Measurements from ENCODE around the gene TRMT112. TPM values are rescaled to one million over a fixed set of nuclear protein-coding genes. Genes with fewer than 3 reads are reported as not detected.
A peak's percentile ranks its signal among the peaks of the same experiment; 100 is the strongest.

Gene TRMT112
- total and polyA plus RNA-seq, 2 of the 8 experiments (the other 6 are each of a cell fraction or from before 2014, with no cell fraction given), result 300 to 650 TPM

DNA sequence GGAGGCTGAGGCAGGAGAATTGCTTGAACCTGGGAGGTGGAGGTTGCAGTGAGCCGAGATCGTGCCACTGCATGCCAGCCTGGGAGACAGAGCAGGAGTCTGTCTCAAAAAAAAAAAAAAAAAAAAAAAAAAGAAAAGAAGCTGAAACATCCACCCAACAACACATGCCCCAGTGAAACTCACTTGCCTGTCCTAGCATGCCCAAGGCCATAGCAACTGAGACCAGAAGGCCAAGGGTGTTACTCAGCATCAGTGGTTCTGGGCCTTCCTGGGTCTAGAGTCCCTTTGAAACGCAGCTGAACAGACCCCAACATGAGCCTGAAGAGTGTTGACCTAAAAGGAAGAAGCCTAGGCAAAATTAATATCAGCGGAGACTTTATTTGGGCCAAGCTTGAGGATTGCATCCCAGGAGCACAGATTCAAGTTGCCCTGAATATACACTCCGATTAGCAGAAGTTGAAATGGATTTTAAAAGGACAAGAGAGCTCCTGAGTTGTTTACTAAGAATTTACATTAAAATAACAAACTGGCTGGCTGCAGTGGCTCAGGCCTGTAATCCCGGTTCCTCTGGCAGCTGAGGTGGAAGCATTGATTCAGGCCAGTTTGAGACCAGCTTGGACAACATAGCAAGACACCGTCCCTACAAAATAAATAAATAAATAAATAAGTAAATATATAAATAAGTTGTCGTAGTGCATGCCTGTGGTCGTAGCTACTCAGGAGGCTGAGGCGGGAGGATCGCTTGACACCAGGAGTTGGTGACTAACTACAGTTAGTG is 7.5 kb upstream of the TRMT112 start:
- 85% methylated on average over 11 of the region's 11 CpGs; no CpG with 5 or more reads in 1 of the 2 experiments for WGBS, 2 experiments (ENCODE audit: extremely low coverage in 1 of 2, insufficient coverage in 1 of 2, insufficient read length in 1 of 2, insufficient replicate concordance in 2 of 2, low coverage in 1 of 2, low lambda C conversion rate in 2 of 2, missing lambda C conversion rate in 1 of 2)
- H2AFZ ChIP-seq (ENCODE audit: low read length), result no peak overlapping the region
- H3K4ac ChIP-seq (replicated peaks; ENCODE audit: insufficient read length, low read depth, low read length), result no peak overlapping the region
- no peaks in the 10 kb centered on the region for H3K23me2 ChIP-seq (ENCODE audit: low read depth, low read length)
- H2BK5ac ChIP-seq (ENCODE audit: low read depth, low read length), result peak overlapping the region; percentile 75
- no peaks in the 10 kb centered on the region for H3K79me2 ChIP-seq (ENCODE audit: control insufficient read depth in 1 of 2, insufficient read depth in 2 of 2, low read length in 2 of 2)
- H4K91ac ChIP-seq (replicated peaks; ENCODE audit: insufficient read length, low read length), result no peak overlapping the region
- H2BK120ac ChIP-seq (replicated peaks; ENCODE audit: low read depth, low read length), result no peak overlapping the region
- H3K4me2 ChIP-seq (ENCODE audit: insufficient read depth in 1 of 2, low read depth in 2 of 2, low read length in 2 of 2), result peak overlapping the region in 1 of 2 experiments; percentile 10; a peak in 1 of 4 replicates
- peaks cover 0 to 3% of the 10 kb centered on the region in 2 experiments for H4K20me1 ChIP-seq (replicated peaks in 1 of 2; ENCODE audit: control insufficient read depth in 1 of 2, insufficient read depth in 2 of 2, low read length in 2 of 2)
- no peak overlapping the region for H2BK12ac ChIP-seq (ENCODE audit: low read depth, low read length)
- FAIRE-seq, result no peak
- H4K5ac ChIP-seq (ENCODE audit: insufficient read length, low read depth, low read length), result no peak overlapping the region
- ChIA-PET POLR2A (ENCODE audit: partially characterized antibody) (interaction anchor here (0.6 to 2.0 kb wide), 5 partner anchors 8 to 129 kb away, joined by 3 to 7 read pairs (median 4); partner anchors contain the start of genes CCDC88B, PRDX5 and TRMT112), CTCF (ENCODE audit: partially characterized antibody) (interaction anchor here (0.6 to 37.6 kb wide), 10 partner anchors 11 to 233 kb away, joined by 3 to 614 read pairs (median 4); partner anchors contain the start of genes CATSPERZ, CCDC88B, ESRRA and PRDX5)
- no peaks in the 10 kb centered on the region for H3K9me3 ChIP-seq (ENCODE audit: insufficient read depth in 2 of 2, low read depth in 1 of 2, low read length in 1 of 2)
- H2BK15ac ChIP-seq (ENCODE audit: low read length), result no peak overlapping the region
- peak overlapping the region; percentile 45; the same call in 1 of the 2 replicates for H3K27ac ChIP-seq (ENCODE audit: low read depth, low read length)
- peak overlapping the region in 1 of 4 experiments; percentile 38; a peak in 1 of 7 replicates for H3K9ac ChIP-seq (replicated peaks in 1 of 4; ENCODE audit: extremely low read depth in 1 of 4, low read depth in 3 of 4, low read length in 3 of 4)
- H3K4me1 ChIP-seq (replicated peaks in 1 of 4; ENCODE audit: control insufficient read depth in 3 of 4, insufficient read depth in 4 of 4, low read length in 3 of 4), result peaks cover 0 to 10% (median 4%) of the 10 kb centered on the region in 4 experiments; a peak in 4 of 7 replicates
- no peak overlapping the region for H4K8ac ChIP-seq (ENCODE audit: extremely low read depth, insufficient read depth, low read length)
- no peak overlapping the region for H3K23ac ChIP-seq (ENCODE audit: insufficient read length)
- 0 out of 2 replicates have a peak overlapping the region, but pooled peaks have one; percentile 65 for H2AK5ac ChIP-seq (ENCODE audit: low read depth, low read length)
- H3K14ac ChIP-seq (ENCODE audit: insufficient read length), result no peak overlapping the region
- H3K36me3 ChIP-seq (ENCODE audit: control insufficient read depth in 2 of 4, insufficient read depth in 4 of 4, low read length in 3 of 4), result peaks cover 0 to 16% (median 3%) of the 10 kb centered on the region in 4 experiments; a peak in 5 of 8 replicates
- H3K79me1 ChIP-seq (ENCODE audit: low read depth, low read length), result no peaks in the 10 kb centered on the region
- DNase-seq (ENCODE audit: low read depth in 1 of 2, low spot score in 2 of 2), result no peak
- peak overlapping the region; percentile 43; the same call in 1 of the 2 replicates for H3K18ac ChIP-seq (ENCODE audit: extremely low read depth, low read length)
- no peak overlapping the region; a peak in 2 of 8 replicates for H3K4me3 ChIP-seq (ENCODE audit: extremely low read depth in 1 of 4, insufficient read depth in 2 of 4, low read depth in 3 of 4, low read length in 4 of 4)
- H2BK20ac ChIP-seq (ENCODE audit: low read length), result no peak overlapping the region
- H3K56ac ChIP-seq (replicated peaks; ENCODE audit: insufficient read length, low read depth, low read length), result no peak overlapping the region
- no peaks in the 10 kb centered on the region for H3K27me3 ChIP-seq (replicated peaks in 1 of 4; ENCODE audit: control insufficient read depth in 3 of 4, extremely low read depth in 1 of 4, insufficient read depth in 3 of 4, low read length in 3 of 4)
- TF ChIP-seq RXRA (IDR thresholded peaks at IDR 0.05; ENCODE audit: insufficient read depth, low read depth, low read length), result no peak
- TF ChIP-seq NRF1 (IDR thresholded peaks at IDR 0.05; ENCODE audit: low read depth, low read length), result no peak
- TF ChIP-seq RAD21 (IDR thresholded peaks at IDR 0.05 in 1 of 2, conservative IDR thresholded peaks at IDR 0.05 in 1 of 2; ENCODE audit: low read depth in 2 of 2, low read length in 2 of 2), result no peak
- TF ChIP-seq, protein P1, sequence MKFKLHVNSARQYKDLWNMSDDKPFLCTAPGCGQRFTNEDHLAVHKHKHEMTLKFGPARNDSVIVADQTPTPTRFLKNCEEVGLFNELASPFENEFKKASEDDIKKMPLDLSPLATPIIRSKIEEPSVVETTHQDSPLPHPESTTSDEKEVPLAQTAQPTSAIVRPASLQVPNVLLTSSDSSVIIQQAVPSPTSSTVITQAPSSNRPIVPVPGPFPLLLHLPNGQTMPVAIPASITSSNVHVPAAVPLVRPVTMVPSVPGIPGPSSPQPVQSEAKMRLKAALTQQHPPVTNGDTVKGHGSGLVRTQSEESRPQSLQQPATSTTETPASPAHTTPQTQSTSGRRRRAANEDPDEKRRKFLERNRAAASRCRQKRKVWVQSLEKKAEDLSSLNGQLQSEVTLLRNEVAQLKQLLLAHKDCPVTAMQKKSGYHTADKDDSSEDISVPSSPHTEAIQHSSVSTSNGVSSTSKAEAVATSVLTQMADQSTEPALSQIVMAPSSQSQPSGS (IDR thresholded peaks at IDR 0.05; ENCODE audit: low read length), result no peak
- no peak for TF ChIP-seq ASH2L (IDR thresholded peaks at IDR 0.05; ENCODE audit: low read length)
- no peak for TF ChIP-seq EZH2 (IDR thresholded peaks at IDR 0.05; ENCODE audit: low read depth, low read length, severe bottlenecking)
- no peak for TF ChIP-seq KDM4A (IDR thresholded peaks at IDR 0.05; ENCODE audit: low read depth, low read length, severe bottlenecking)
